Measurements from ENCODE around the gene ZNF76.
"Not testable (repeated sequence)": the region's sequence is repeated elsewhere in the genome, so short reads cannot be mapped to it uniquely, and the experiment has no call there.

The ZNF76 gene

GRCh38 chr6:35304299-35304698 lies 44.8 kb downstream of the ZNF76 start:
- no peak for DNase-seq

- peak; percentile 56 for DNase-seq
Measured at GRCh38 chr6:35305117-35305516, 45.6 kb downstream of the ZNF76 start.

- DNase-seq: not testable (repeated sequence)
Measured at GRCh38 chr6:35307138-35307537, 47.6 kb downstream of the ZNF76 start.

- DNase-seq: not testable (repeated sequence)
Measured at GRCh38 chr6:35308543-35308942, 49.0 kb downstream of the ZNF76 start.

- DNase-seq: no peak
Measured at GRCh38 chr6:35309611-35310264, 50.2 kb downstream of the ZNF76 start.

GRCh38 chr6:35310265-35310831 lies 50.8 kb downstream of the ZNF76 start:
- peak; percentile 37 for DNase-seq

- peak; percentile 70 for DNase-seq
Measured at GRCh38 chr6:35311390-35312075, 52.0 kb downstream of the ZNF76 start.

GRCh38 chr6:35312076-35312800 lies 52.7 kb downstream of the ZNF76 start:
- no peak for DNase-seq

GRCh38 chr6:35312807-35313206 lies 53.3 kb downstream of the ZNF76 start:
- no peak for DNase-seq

GRCh38 chr6:35317483-35318195 lies 58.1 kb downstream of the ZNF76 start:
- DNase-seq: no peak

- no peak for DNase-seq
Measured at GRCh38 chr6:35318196-35319171, 58.9 kb downstream of the ZNF76 start.

- no peak for DNase-seq
Measured at GRCh38 chr6:35319346-35320030, 60.0 kb downstream of the ZNF76 start.

- no peak for DNase-seq
Measured at GRCh38 chr6:35320031-35320410, 60.5 kb downstream of the ZNF76 start.

- DNase-seq: no peak
Measured at GRCh38 chr6:35321091-35321490, 61.6 kb downstream of the ZNF76 start.

- peak; percentile 78 for DNase-seq
Measured at GRCh38 chr6:35327349-35328027, 68.0 kb downstream of the ZNF76 start.

GRCh38 chr6:35328108-35328723 lies 68.7 kb downstream of the ZNF76 start:
- no peak for DNase-seq

- not testable (repeated sequence) for DNase-seq
Measured at GRCh38 chr6:35328965-35329364, 69.4 kb downstream of the ZNF76 start.

- DNase-seq: no peak
Measured at GRCh38 chr6:35330541-35331119, 71.1 kb downstream of the ZNF76 start.

GRCh38 chr6:35332074-35332887 lies 72.7 kb downstream of the ZNF76 start:
- DNase-seq: peak; percentile 47

All from activated CD4-positive, alpha-beta T cell treated with anti-CD3 and anti-CD28 coated beads, Interleukin-10, Interleukin-2, amounts not matched to agents 100 ng/mL and 50 ng/mL, durations not matched to agents 16 hours and 8 hours (primary cell).